Tibial artery (tissue), 4 donors: Measurements from ENCODE around the gene SLC38A5.

Source experiments
- DNase-seq, 2 donors: peaks; one replicate each; pipeline ENCODE4 v3.0.0-alpha.2; 2019
- H3K27ac ChIP-seq, 2 donors: fragments of 200-600 bp; sonication (generic) in 1 of 2; 1 replicate in 1 of 2; 2 replicates in 1 of 2; pipeline ENCODE4 v1.5.1; 2018 to 2019; ENCODE audit warnings: mild to moderate bottlenecking in 1 of 2
- H3K27me3 ChIP-seq, 2 donors: fragments of 200-600 bp; sonication (generic) in 1 of 2; one replicate each; pipeline versions ENCODE4 v1.5.1 to v1.6.0; 2016 to 2019
- H3K36me3 ChIP-seq, 3 donors: fragments of 200-600 bp; sonication (generic) in 2 of 3; one replicate each; pipeline ENCODE4 v1.5.1; 2016 to 2019; ENCODE audit warnings: mild to moderate bottlenecking in 2 of 3
- H3K4me1 ChIP-seq, 4 donors: fragments of 200-600 bp; sonication (generic) in 2 of 4; 1 replicate in 3 of 4; 2 replicates in 1 of 4; pipeline ENCODE4 v1.5.1; 2016 to 2019
- H3K4me3 ChIP-seq, 2 donors: fragments of 200-600 bp; sonication (generic) in 1 of 2; 1 replicate in 1 of 2; 2 replicates in 1 of 2; pipeline ENCODE4 v1.5.1; 2018 to 2019; ENCODE audit warnings: mild to moderate bottlenecking in 2 of 2
- H3K9me3 ChIP-seq, 3 donors: fragments of 200-600 bp; sonication (generic) in 1 of 3; one replicate each; pipeline ENCODE4 v1.5.1; 2016 to 2019
- intact Hi-C: fragments of 100-400 bp; cut with DNase I; formaldehyde crosslinking; loops from one replicate; pipeline ENCODE4 v1.15.0; 2023; ENCODE audit warnings: low total_unique reads
- TF ChIP-seq, protein P1 (sequence below), 2 experiments: fragments of 200-600 bp in 1 of 2; fragments of 450-650 bp in 1 of 2; IDR thresholded peaks; one replicate each; pipeline ENCODE4 v1.5.1; 2017 to 2019; ENCODE audit warnings: antibody characterized with exemption in 2 of 2, mild to moderate bottlenecking in 1 of 2, moderate library complexity in 1 of 2

The SLC38A5 gene

GRCh38 chrX:48488034-48488433, 18.0 kb upstream of the SLC38A5 start:
- intact Hi-C loops: no loop called here
- H3K27me3 ChIP-seq: no peaks in the 10 kb centered on the region
- H3K27ac ChIP-seq: no peak overlapping the region
- no peak for DNase-seq
- H3K9me3 ChIP-seq: peaks cover 0 to 15% (median 0%) of the 10 kb centered on the region in 3 donors
- TF ChIP-seq, protein P1, sequence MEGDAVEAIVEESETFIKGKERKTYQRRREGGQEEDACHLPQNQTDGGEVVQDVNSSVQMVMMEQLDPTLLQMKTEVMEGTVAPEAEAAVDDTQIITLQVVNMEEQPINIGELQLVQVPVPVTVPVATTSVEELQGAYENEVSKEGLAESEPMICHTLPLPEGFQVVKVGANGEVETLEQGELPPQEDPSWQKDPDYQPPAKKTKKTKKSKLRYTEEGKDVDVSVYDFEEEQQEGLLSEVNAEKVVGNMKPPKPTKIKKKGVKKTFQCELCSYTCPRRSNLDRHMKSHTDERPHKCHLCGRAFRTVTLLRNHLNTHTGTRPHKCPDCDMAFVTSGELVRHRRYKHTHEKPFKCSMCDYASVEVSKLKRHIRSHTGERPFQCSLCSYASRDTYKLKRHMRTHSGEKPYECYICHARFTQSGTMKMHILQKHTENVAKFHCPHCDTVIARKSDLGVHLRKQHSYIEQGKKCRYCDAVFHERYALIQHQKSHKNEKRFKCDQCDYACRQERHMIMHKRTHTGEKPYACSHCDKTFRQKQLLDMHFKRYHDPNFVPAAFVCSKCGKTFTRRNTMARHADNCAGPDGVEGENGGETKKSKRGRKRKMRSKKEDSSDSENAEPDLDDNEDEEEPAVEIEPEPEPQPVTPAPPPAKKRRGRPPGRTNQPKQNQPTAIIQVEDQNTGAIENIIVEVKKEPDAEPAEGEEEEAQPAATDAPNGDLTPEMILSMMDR (IDR thresholded peaks at IDR 0.05): no peak
- no peak overlapping the region for H3K4me3 ChIP-seq
- H3K4me1 ChIP-seq: no peaks in the 10 kb centered on the region
- H3K36me3 ChIP-seq: peaks cover 0 to 19% (median 0%) of the 10 kb centered on the region in 3 donors

DNA sequence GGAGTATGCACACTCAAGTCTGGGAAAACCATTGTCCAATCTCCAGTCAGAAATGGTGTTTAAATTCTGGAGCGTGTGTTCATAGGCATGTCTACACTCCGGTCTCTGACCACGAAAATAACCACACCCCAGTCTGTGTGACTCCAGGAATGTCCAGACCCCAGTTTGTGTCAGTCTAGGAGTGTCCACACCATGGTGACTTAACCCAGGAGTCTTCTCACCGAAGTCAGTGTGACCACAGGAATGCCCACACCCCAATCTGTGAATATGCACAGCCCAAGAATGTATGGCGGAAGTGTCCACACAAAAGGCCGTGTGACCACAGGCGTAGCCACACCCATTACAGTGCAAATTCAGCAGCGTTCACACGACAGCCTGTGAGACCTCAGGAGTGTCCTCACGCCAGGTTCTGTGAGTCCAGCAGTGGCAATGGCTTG, 17.3 kb upstream of the SLC38A5 start:
- Histone ChIP-seq H3K4me3 (no peak overlapping the region), H3K9me3 (peaks cover 0 to 15% (median 0%) of the 10 kb centered on the region in 3 donors), H3K36me3 (peaks cover 0 to 25% (median 5%) of the 10 kb centered on the region in 3 donors), H3K27ac (no peak overlapping the region), H3K4me1 (no peaks in the 10 kb centered on the region), H3K27me3 (no peaks in the 10 kb centered on the region)
- no peak for DNase-seq
- TF ChIP-seq, protein P1 (IDR thresholded peaks at IDR 0.05): no peak
- intact Hi-C loops: no loop called here

GRCh38 chrX:48482526-48482925, 12.5 kb upstream of the SLC38A5 start:
- Histone ChIP-seq H3K4me3 (no peak overlapping the region), H3K4me1 (peaks cover 0 to 2% (median 0%) of the 10 kb centered on the region in 4 donors), H3K9me3 (no peaks in the 10 kb centered on the region), H3K27me3 (no peaks in the 10 kb centered on the region), H3K36me3 (peaks cover 0 to 62% (median 21%) of the 10 kb centered on the region in 3 donors), H3K27ac (no peak overlapping the region)
- TF ChIP-seq, protein P1 (IDR thresholded peaks at IDR 0.05): no peak
- intact Hi-C loops: no loop called here
- DNase-seq: no peak

GRCh38 chrX:48480583-48480982, 10.5 kb upstream of the SLC38A5 start:
- DNase-seq: no peak
- intact Hi-C loops: no loop called here
- H3K27me3 ChIP-seq: no peaks in the 10 kb centered on the region
- H3K4me1 ChIP-seq: peaks cover 0 to 8% (median 4%) of the 10 kb centered on the region in 4 donors
- no peaks in the 10 kb centered on the region for H3K9me3 ChIP-seq
- H3K27ac ChIP-seq: no peak overlapping the region
- no peak overlapping the region for H3K4me3 ChIP-seq
- H3K36me3 ChIP-seq: peaks cover 0 to 62% (median 21%) of the 10 kb centered on the region in 3 donors
- TF ChIP-seq, protein P1 (IDR thresholded peaks at IDR 0.05): no peak

DNA sequence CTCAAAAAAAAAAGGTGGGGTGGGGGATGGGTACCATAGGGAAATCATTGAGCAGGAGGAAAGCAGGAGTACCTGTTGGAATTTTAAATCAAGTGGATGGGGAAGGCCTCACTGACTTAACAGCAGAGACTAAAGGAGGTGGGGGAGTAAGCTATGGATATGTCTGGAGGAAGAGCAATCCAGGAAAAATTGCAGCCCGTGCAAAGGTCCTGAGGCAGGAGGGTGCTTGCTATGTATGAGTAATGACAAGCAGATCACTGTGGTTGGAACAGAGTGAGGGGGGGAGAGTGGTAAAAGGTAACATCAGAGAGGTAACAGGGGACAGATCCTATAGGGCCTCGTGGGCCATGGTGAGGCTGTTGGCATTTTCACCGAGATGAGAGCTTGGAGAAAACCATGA, 10.1 kb upstream of the SLC38A5 start:
- no peak overlapping the region for H3K4me3 ChIP-seq
- intact Hi-C loops: no loop called here
- no peak for DNase-seq
- no peaks in the 10 kb centered on the region for H3K27me3 ChIP-seq
- TF ChIP-seq, protein P1 (IDR thresholded peaks at IDR 0.05): no peak
- H3K36me3 ChIP-seq: peaks cover 0 to 62% (median 21%) of the 10 kb centered on the region in 3 donors
- H3K27ac ChIP-seq: no peak overlapping the region
- H3K4me1 ChIP-seq: peaks cover 0 to 12% (median 4%) of the 10 kb centered on the region in 4 donors
- no peaks in the 10 kb centered on the region for H3K9me3 ChIP-seq

GRCh38 chrX:48478806-48479205, 8.7 kb upstream of the SLC38A5 start:
- Histone ChIP-seq H3K27ac (no peak overlapping the region), H3K4me1 (peaks cover 0 to 17% (median 4%) of the 10 kb centered on the region in 4 donors), H3K36me3 (peaks cover 0 to 49% (median 21%) of the 10 kb centered on the region in 3 donors), H3K4me3 (no peak overlapping the region), H3K27me3 (no peaks in the 10 kb centered on the region), H3K9me3 (no peaks in the 10 kb centered on the region)
- no peak for DNase-seq
- TF ChIP-seq, protein P1 (IDR thresholded peaks at IDR 0.05): no peak
- intact Hi-C loops: loop anchor here (10.0 kb wide), 1 partner anchor 116 kb away; the partner anchor contains the start of gene WDR13
